Measurements from ENCODE around the gene DUSP10. TPM values are rescaled to one million over a fixed set of nuclear protein-coding genes. Genes with fewer than 3 reads are reported as not detected.

The DUSP10 gene
- total RNA-seq, 2 experiments from 2014 or later: 23.9 to 24.6 TPM

GRCh38 chr1:221740369-221740992 is 1.4 kb downstream of the DUSP10 start:
- CTCF ChIA-PET: interaction anchor here (1.2 to 1.8 kb wide), 3 partner anchors 12 to 38 kb away, joined by 3 to 8 read pairs (median 6); no protein-coding TSS in a partner anchor
- POLR2A ChIA-PET: interaction anchor here (0.8 to 2.8 kb wide), 6 partner anchors 11 to 221 kb away, joined by 3 to 13 read pairs (median 5); no protein-coding TSS in a partner anchor

- ChIA-PET POLR2A (interaction anchor here (1.2 kb wide), 1 partner anchor 10 kb away, joined by 6 read pairs; no protein-coding TSS in a partner anchor), CTCF (no interaction called here)
Observed at GRCh38 chr1:221739677-221740025, 2.2 kb downstream of the DUSP10 start.

GRCh38 chr1:221739018-221739676 is 2.7 kb downstream of the DUSP10 start:
- POLR2A ChIA-PET: no interaction called here

GRCh38 chr1:221736714-221737113 is 5.2 kb downstream of the DUSP10 start:
- ChIA-PET CTCF (no interaction called here), POLR2A (no interaction called here)

More at GRCh38 chr1:221739018-221739676, 2.7 kb downstream of the DUSP10 start:
- CTCF ChIA-PET: no interaction called here

GRCh38 chr1:221735999-221736398 is 5.9 kb downstream of the DUSP10 start:
- ChIA-PET POLR2A (no interaction called here), CTCF (interaction anchor here (1.3 kb wide), 1 partner anchor 23 kb away, joined by 3 read pairs; no protein-coding TSS in a partner anchor)

GRCh38 chr1:221734187-221734586 is 7.7 kb downstream of the DUSP10 start:
- POLR2A ChIA-PET: no interaction called here
- CTCF ChIA-PET: interaction anchor here (0.6 kb wide), 1 partner anchor 42 kb away, joined by 4 read pairs; no protein-coding TSS in a partner anchor

GRCh38 chr1:221732052-221732451 is 9.8 kb downstream of the DUSP10 start:
- POLR2A ChIA-PET: interaction anchor here (0.5 kb wide), 1 partner anchor 477 kb away, joined by 3 read pairs; no protein-coding TSS in a partner anchor
- CTCF ChIA-PET: no interaction called here

GRCh38 chr1:221729771-221730330 is 12.0 kb downstream of the DUSP10 start:
- POLR2A ChIA-PET: interaction anchor here (1.6 kb wide), 1 partner anchor 10 kb away, joined by 6 read pairs; no protein-coding TSS in a partner anchor
- CTCF ChIA-PET: interaction anchor here (1.0 to 1.1 kb wide), 2 partner anchors 15 to 17 kb away, joined by 3 read pairs; no protein-coding TSS in a partner anchor

GRCh38 chr1:221728037-221728505 is 13.8 kb downstream of the DUSP10 start:
- CTCF ChIA-PET: interaction anchor here (1.7 kb wide), 1 partner anchor 13 kb away, joined by 8 read pairs; no protein-coding TSS in a partner anchor
- POLR2A ChIA-PET: interaction anchor here (0.6 to 0.9 kb wide), 2 partner anchors 10 to 17 kb away, joined by 3 read pairs; no protein-coding TSS in a partner anchor

GRCh38 chr1:221727146-221728036 is 14.5 kb downstream of the DUSP10 start:
- CTCF ChIA-PET: interaction anchor here (1.7 kb wide), 1 partner anchor 14 kb away, joined by 8 read pairs; no protein-coding TSS in a partner anchor
- POLR2A ChIA-PET: interaction anchor here (0.9 to 1.1 kb wide), 2 partner anchors 13 to 16 kb away, joined by 3 to 4 read pairs; no protein-coding TSS in a partner anchor

- POLR2A ChIA-PET: interaction anchor here (1.4 to 1.5 kb wide), 3 partner anchors 12 to 16 kb away, joined by 3 to 12 read pairs (median 3); partner anchors contain the start of gene DUSP10
Observed at GRCh38 chr1:221725735-221726672, 15.9 kb downstream of the DUSP10 start.

GRCh38 chr1:221724931-221725605 is 16.8 kb downstream of the DUSP10 start:
- ChIA-PET CTCF (interaction anchor here (1.5 kb wide), 2 partner anchors 10 to 13 kb away, joined by 3 to 6 read pairs; no protein-coding TSS in a partner anchor), POLR2A (interaction anchor here (1.4 to 1.5 kb wide), 3 partner anchors 11 to 17 kb away, joined by 3 to 12 read pairs (median 3); partner anchors contain the start of gene DUSP10)

More at GRCh38 chr1:221725735-221726672, 15.9 kb downstream of the DUSP10 start:
- CTCF ChIA-PET: interaction anchor here (1.5 kb wide), 2 partner anchors 11 to 13 kb away, joined by 3 to 6 read pairs; no protein-coding TSS in a partner anchor

GRCh38 chr1:221723848-221724236 is 18.0 kb downstream of the DUSP10 start:
- POLR2A ChIA-PET: no interaction called here
- CTCF ChIA-PET: no interaction called here

- ChIA-PET CTCF (no interaction called here), POLR2A (no interaction called here)
Observed at GRCh38 chr1:221723018-221723847, 18.7 kb downstream of the DUSP10 start.

- POLR2A ChIA-PET: no interaction called here
- CTCF ChIA-PET: no interaction called here
Observed at GRCh38 chr1:221722254-221723017, 19.5 kb downstream of the DUSP10 start.

GRCh38 chr1:221720545-221720944 is 21.3 kb downstream of the DUSP10 start:
- POLR2A ChIA-PET: no interaction called here
- CTCF ChIA-PET: no interaction called here
